Esophagus muscularis mucosa (tissue), 3 donors: ENCODE measurements around the gene MYO9B.

Source experiments
- CTCF ChIP-seq, 3 experiments: fragments of 200-600 bp in 2 of 3; fragments of 450-650 bp in 1 of 3; sonication (generic) in 2 of 3; IDR thresholded peaks; one replicate each; pipeline ENCODE4 v1.5.1; 2017 to 2019; ENCODE audit warnings: antibody characterized with exemption in 3 of 3, mild to moderate bottlenecking in 2 of 3, moderate library complexity in 1 of 3
- POLR2A ChIP-seq: fragments of 450-650 bp; IDR thresholded peaks from one replicate; pipeline ENCODE4 v1.6.1; 2017; ENCODE audit warnings: antibody characterized with exemption, moderate library complexity, mild to moderate bottlenecking, low read depth

GRCh38 chr19:17026706-17027534 is 48.7 kb upstream of the MYO9B start, which contains the start of gene CPAMD8:
- TF ChIP-seq CTCF (IDR thresholded peaks at IDR 0.05) (no peak), POLR2A (no peak)
